Smooth muscle cell of the pulmonary artery (primary cell): Measurements from ENCODE around the gene STRAP. TPM values are rescaled to one million over a fixed set of nuclear protein-coding genes. Genes with fewer than 3 reads are reported as not detected.

Source experiments
- total RNA-seq: library from RNA; depleted of rRNA; stranded (reverse); fragments of >200 nt; gene quantifications from 2 replicates; pipeline ENCODE4 v1.2.3, GENCODE V29; 2014

STRAP gene
- total RNA-seq: 87.3 and 99.1 TPM in 2 replicates

GRCh38 chr12:15882118-15882971, at the start of gene STRAP:
STRAP (plus strand) TSS chr12:15882387; CDS start chr12:15882708, 321 bp downstream.

GRCh38 chr12:15910864-15911721, 28.9 kb downstream of the STRAP start, which contains the start of gene DERA:
DERA (plus strand) TSS chr12:15911332; CDS start chr12:15911384, 52 bp downstream.

Other genes with a start within 250 kb of the STRAP start
- 117 and 237 TPM in 2 replicates for gene EPS8, start 93.0 kb upstream of the STRAP start, total RNA-seq
- 20.0 and 29.1 TPM in 2 replicates for gene DERA, start 28.9 kb downstream of the STRAP start, total RNA-seq